Left cardiac atrium (tissue), 4 donors: ENCODE data around the gene USP43. TPM values are rescaled to one million over a fixed set of nuclear protein-coding genes. Genes with fewer than 3 reads are reported as not detected.
A peak's percentile ranks its signal among the peaks of the same experiment; 100 is the strongest.
"Not testable (repeated sequence)": the region's sequence is repeated elsewhere in the genome, so short reads cannot be mapped to it uniquely, and the experiment has no call there.

Experiments used
- ATAC-seq, 2 donors: fragments of 200-7000 bp; cut with Tn5 transposase; one replicate each; pipeline ENCODE4 v1.9.1; 2020; ENCODE audit warnings: mild to moderate bottlenecking in 2 of 2, moderate library complexity in 2 of 2
- DNase-seq: peaks from one replicate; pipeline ENCODE4 v3.0.0-alpha.2; 2020
- intact Hi-C, 2 donors: fragments of 100-400 bp; cut with DNase I; formaldehyde crosslinking; loops; one replicate each; pipeline versions ENCODE4 v1.14.1 to v1.15.1; 2022 to 2023
- long read RNA-seq: library from polyadenylated mRNA; unstranded; transcript quantifications from one replicate; pipeline ENCODE4 v2.0.0, GENCODE V29; 2021
- total RNA-seq, 2 donors: library from RNA; stranded (reverse); fragmentation: NEBNext Ultra II Directional; extraction: Animal tissue kit (Norgen Biotek cat#: 25700); gene quantifications; one replicate each; pipeline ENCODE4 v1.2.1, GENCODE V29; 2021
- donor health status: DM: no; HTN: yes; CAD: no.
- donor health status: DM: no; HTN: yes; CAD: no; lungs with severe emphysema.
- donor health status: DM: yes; HTN: yes; CAD: no.
- donor health status: Dilated cardiomyopathy.

The USP43 gene
- total RNA-seq: under 1 TPM in 1 of 2 donors, not detected in 1; 0.24 TPM
- long read RNA-seq: 0 reads

- DNase-seq (no peak), ATAC-seq (peak; percentile 43 to 79)
- intact Hi-C loops: no loop called here
Observed at GRCh38 chr17:9644910-9645751, at the start of gene USP43. Gene USP43 (plus strand): TSS chr17:9645517. CDS start chr17:9645633, 116 bp downstream.

GRCh38 chr17:9597638-9598037, 47.7 kb upstream of the USP43 start:
- DNase-seq, ATAC-seq, intact Hi-C loops: not testable (repeated sequence)

- intact Hi-C loops: no loop called here
- ATAC-seq: no peak
- no peak for DNase-seq
Observed at GRCh38 chr17:9598661-9599060, 46.7 kb upstream of the USP43 start.

- ATAC-seq, intact Hi-C loops, DNase-seq: not testable (repeated sequence)
Observed at GRCh38 chr17:9604583-9604982, 40.7 kb upstream of the USP43 start.

GRCh38 chr17:9606453-9606852, 38.9 kb upstream of the USP43 start:
- ATAC-seq (no peak), DNase-seq (no peak)
- intact Hi-C loops: no loop called here

GRCh38 chr17:9607058-9607457, 38.3 kb upstream of the USP43 start:
- ATAC-seq, DNase-seq, intact Hi-C loops: not testable (repeated sequence)

GRCh38 chr17:9611557-9611956, 33.8 kb upstream of the USP43 start:
- no peak for ATAC-seq
- intact Hi-C loops: no loop called here
- no peak for DNase-seq

GRCh38 chr17:9612006-9612405, 33.3 kb upstream of the USP43 start:
- no peak for DNase-seq
- intact Hi-C loops: no loop called here
- ATAC-seq: no peak

- intact Hi-C loops: no loop called here
- ATAC-seq: no peak
- DNase-seq: no peak
Observed at GRCh38 chr17:9615486-9615885, 29.8 kb upstream of the USP43 start.

GRCh38 chr17:9622961-9623360, 22.4 kb upstream of the USP43 start:
- intact Hi-C loops: no loop called here
- DNase-seq: no peak
- ATAC-seq: no peak

- ATAC-seq (no peak), DNase-seq (no peak)
- intact Hi-C loops: no loop called here
Observed at GRCh38 chr17:9628509-9628908, 16.8 kb upstream of the USP43 start.

- intact Hi-C loops: no loop called here
- DNase-seq: no peak
- ATAC-seq: no peak
Observed at GRCh38 chr17:9632741-9633140, 12.6 kb upstream of the USP43 start.

GRCh38 chr17:9635340-9635739, 10.0 kb upstream of the USP43 start:
- intact Hi-C loops: no loop called here
- ATAC-seq: no peak
- DNase-seq: no peak

- ATAC-seq: no peak
- no peak for DNase-seq
- intact Hi-C loops: no loop called here
Observed at GRCh38 chr17:9636501-9636900, 8.8 kb upstream of the USP43 start.

- intact Hi-C loops, ATAC-seq, DNase-seq: not testable (repeated sequence)
Observed at GRCh38 chr17:9640388-9640787, 4.9 kb upstream of the USP43 start.

- no peak for ATAC-seq
- intact Hi-C loops: no loop called here
- no peak for DNase-seq
Observed at GRCh38 chr17:9643611-9644010, 1.7 kb upstream of the USP43 start.

GRCh38 chr17:9645851-9646545, 681 bp downstream of the USP43 start:
- peak; percentile 45 to 57 for ATAC-seq
- intact Hi-C loops: no loop called here
- peak; percentile 34 for DNase-seq

- DNase-seq: no peak
- ATAC-seq: no peak
- intact Hi-C loops: no loop called here
Observed at GRCh38 chr17:9646546-9646885, 1.2 kb downstream of the USP43 start.

- intact Hi-C loops: no loop called here
- DNase-seq (no peak), ATAC-seq (no peak)
Observed at GRCh38 chr17:9647014-9647413, 1.7 kb downstream of the USP43 start.

GRCh38 chr17:9648521-9649110, 3.3 kb downstream of the USP43 start:
- no peak for DNase-seq
- ATAC-seq: no peak
- intact Hi-C loops: no loop called here
